OCI-LY7 (cell line): ENCODE measurements around the gene ARHGAP6. TPM values are rescaled to one million over a fixed set of nuclear protein-coding genes. Genes with fewer than 3 reads are reported as not detected.

Experiments
- BruUV-seq: library from RNA; stranded (reverse); fragments of 400-500 nt; replicated peaks from 2 replicates; lab custom pipeline; 2021; lab: Mats Ljungman, UMichigan
- CTCF ChIA-PET: fragments of 300-600 bp; sonication (Branson Sonifier 250); formaldehyde crosslinking; loops from one replicate; lab custom pipeline; 2022; ENCODE audit warnings: antibody characterized with exemption; ENCODE audit not compliant: unreplicated experiment; lab: Charles Lee
- POLR2A ChIA-PET: fragments of 300-600 bp; sonication (Branson Sonifier 250); formaldehyde crosslinking; loops from one replicate; lab custom pipeline; 2022; ENCODE audit warnings: antibody characterized with exemption; lab: Charles Lee
- DNase-seq: peaks from one replicate; pipeline ENCODE4 v3.0.0-alpha.2; 2015; ENCODE audit warnings: low spot score
- H2AFZ ChIP-seq: fragments of 200-600 bp; sonication (generic), shearing (Covaris generic); 2 replicates; pipeline ENCODE4 v1.6.1; 2014; ENCODE audit warnings: mild to moderate bottlenecking, antibody characterized with exemption, low read length, moderate library complexity
- H3K27ac ChIP-seq: fragments of 200-600 bp; sonication (generic); 2 replicates; pipeline ENCODE4 v1.5.1; 2014; ENCODE audit warnings: mixed run types, low read depth, mild to moderate bottlenecking, moderate library complexity, low read length, inconsistent platforms; ENCODE audit not compliant: poor library complexity, severe bottlenecking
- H3K36me3 ChIP-seq: fragments of 200-600 bp; sonication (generic); 2 replicates; pipeline ENCODE4 v1.6.1; 2014; ENCODE audit warnings: mild to moderate bottlenecking, antibody characterized with exemption, low read length, moderate library complexity, mixed read lengths; ENCODE audit not compliant: insufficient read depth
- H3K4me1 ChIP-seq: fragments of 200-600 bp; sonication (generic); 2 replicates; pipeline ENCODE4 v1.5.1; 2014; ENCODE audit warnings: mild to moderate bottlenecking, low read length; ENCODE audit not compliant: insufficient read depth, poor library complexity, severe bottlenecking
- H3K4me2 ChIP-seq: fragments of 200-600 bp; sonication (generic); 2 replicates; pipeline ENCODE4 v1.6.1; 2014; ENCODE audit warnings: mild to moderate bottlenecking, low read length
- H3K4me3 ChIP-seq: fragments of 200-600 bp; sonication (generic); 2 replicates; pipeline ENCODE4 v1.5.1; 2014; ENCODE audit warnings: mild to moderate bottlenecking, low read depth, low read length; ENCODE audit not compliant: poor library complexity, severe bottlenecking
- H3K79me2 ChIP-seq: fragments of 200-600 bp; sonication (generic); 2 replicates; pipeline ENCODE4 v1.6.1; 2016; ENCODE audit warnings: low read depth, mild to moderate bottlenecking, low read length, moderate library complexity, mixed read lengths; ENCODE audit not compliant: insufficient read depth
- H3K9me2 ChIP-seq: fragments of 200-600 bp; sonication (generic); 2 replicates; pipeline ENCODE4 v1.6.1; 2016; ENCODE audit warnings: mild to moderate bottlenecking, low read length, mixed read lengths; ENCODE audit not compliant: insufficient read depth
- H3K9me3 ChIP-seq: fragments of 200-600 bp; sonication (generic); 2 replicates; pipeline ENCODE4 v1.6.1; 2014; ENCODE audit warnings: mild to moderate bottlenecking, mixed run types, low read length, mixed read lengths
- H4K20me1 ChIP-seq: fragments of 200-600 bp; sonication (generic); 2 replicates; pipeline ENCODE4 v1.6.1; 2014; ENCODE audit warnings: mild to moderate bottlenecking, antibody characterized with exemption, low read length, moderate library complexity, mixed read lengths; ENCODE audit not compliant: insufficient read depth
- CTCF ChIP-seq: fragments of 200-600 bp; sonication (generic); conservative IDR thresholded peaks from 2 replicates; pipeline ENCODE4 v1.5.1; 2014; ENCODE audit warnings: mild to moderate bottlenecking, antibody characterized with exemption, low read length, moderate library complexity, mixed read lengths
- EZH2phosphoT487 ChIP-seq: fragments of 200-600 bp; sonication (generic); IDR thresholded peaks from 2 replicates; pipeline ENCODE4 v1.6.1; 2018; ENCODE audit warnings: low read depth, borderline replicate concordance, mild to moderate bottlenecking, mixed run types, antibody characterized with exemption, low read length, moderate library complexity, mixed read lengths
- intact Hi-C: fragments of 100-400 bp; cut with micrococcal nuclease; formaldehyde crosslinking; loops from one replicate; pipeline ENCODE4 v1.10.0; 2022; ENCODE audit not compliant: unreplicated experiment
- total RNA-seq, 2 experiments: library from RNA; depleted of rRNA in 1 of 2; stranded (reverse); fragments of >200 nt in 1 of 2; shearing (Covaris generic) in 1 of 2; gene quantifications; 2 replicates each; pipeline ENCODE4 v1.2.3, GENCODE V29; 2014 to 2022

Gene ARHGAP6
- total RNA-seq, 2 experiments from 2014 or later, result not detected

GRCh38 chrX:11632732-11633131, 33.0 kb downstream of the ARHGAP6 start:
- Histone ChIP-seq H3K4me3 (no peak overlapping the region), H3K9me2 (no peaks in the 10 kb centered on the region), H3K27ac (no peak overlapping the region), H3K4me1 (no peaks in the 10 kb centered on the region), H2AFZ (no peak overlapping the region), H3K79me2 (no peaks in the 10 kb centered on the region), H3K36me3 (no peaks in the 10 kb centered on the region), H3K4me2 (no peak overlapping the region), H4K20me1 (no peaks in the 10 kb centered on the region), H3K9me3 (no peaks in the 10 kb centered on the region)
- intact Hi-C loops, result no loop called here
- CTCF ChIA-PET, result no interaction called here
- no TSS peak for BruUV-seq
- no peak for DNase-seq
- TF ChIP-seq EZH2phosphoT487 (no peak), CTCF (no peak)
- POLR2A ChIA-PET, result no interaction called here

- no peak for DNase-seq
- Histone ChIP-seq H3K4me2 (no peak overlapping the region), H3K9me2 (no peaks in the 10 kb centered on the region), H3K9me3 (no peaks in the 10 kb centered on the region), H3K4me3 (no peak overlapping the region), H3K4me1 (no peaks in the 10 kb centered on the region), H4K20me1 (no peaks in the 10 kb centered on the region), H3K36me3 (no peaks in the 10 kb centered on the region), H2AFZ (no peak overlapping the region), H3K79me2 (no peaks in the 10 kb centered on the region), H3K27ac (no peak overlapping the region)
- BruUV-seq, result no TSS peak
- ChIA-PET POLR2A (no interaction called here), CTCF (no interaction called here)
- intact Hi-C loops, result no loop called here
- TF ChIP-seq CTCF, result no peak
- TF ChIP-seq EZH2phosphoT487, result no peak
These were observed 36.0 kb downstream of the ARHGAP6 start for GRCh38 chrX:11629593-11630211.

- H3K36me3 ChIP-seq, result no peaks in the 10 kb centered on the region
- POLR2A ChIA-PET, result interaction anchor here (0.7 to 0.9 kb wide), 2 partner anchors 15 to 50 kb away, joined by 3 read pairs; no protein-coding TSS in a partner anchor
- H3K4me3 ChIP-seq, result no peak overlapping the region
- no peak overlapping the region for H2AFZ ChIP-seq
- no peaks in the 10 kb centered on the region for H3K9me2 ChIP-seq
- no peak for TF ChIP-seq EZH2phosphoT487
- no peak for TF ChIP-seq CTCF
- no peak overlapping the region for H3K4me2 ChIP-seq
- no peaks in the 10 kb centered on the region for H3K79me2 ChIP-seq
- DNase-seq, result no peak
- intact Hi-C loops, result no loop called here
- H3K4me1 ChIP-seq, result no peaks in the 10 kb centered on the region
- no TSS peak for BruUV-seq
- H3K27ac ChIP-seq, result no peak overlapping the region
- no peaks in the 10 kb centered on the region for H4K20me1 ChIP-seq
- H3K9me3 ChIP-seq, result no peaks in the 10 kb centered on the region
- CTCF ChIA-PET, result no interaction called here
These were observed 37.3 kb downstream of the ARHGAP6 start for GRCh38 chrX:11628399-11628798.
